ENCODE results near the gene RPL22.

The RPL22 gene

GRCh38 chr1:6206520-6206855 is 7.1 kb upstream of the RPL22 start:
- DNase-seq: no peak
- Histone ChIP-seq H3K4me3 (ENCODE audit: low read depth, low read length) (no peak overlapping the region), H3K27me3 (no peaks in the 10 kb centered on the region), H3K36me3 (no peaks in the 10 kb centered on the region), H3K9me3 (no peaks in the 10 kb centered on the region), H3K4me1 (no peaks in the 10 kb centered on the region)
- TF ChIP-seq CTCF (IDR thresholded peaks at IDR 0.05; ENCODE audit: low read depth, low read length): no peak

- no peaks in the 10 kb centered on the region for H3K36me3 ChIP-seq
- H3K27me3 ChIP-seq: no peaks in the 10 kb centered on the region
- H3K4me1 ChIP-seq: no peaks in the 10 kb centered on the region
- no peak for TF ChIP-seq CTCF (IDR thresholded peaks at IDR 0.05; ENCODE audit: low read depth, low read length)
- DNase-seq: no peak
- H3K9me3 ChIP-seq: no peaks in the 10 kb centered on the region
- H3K4me3 ChIP-seq (ENCODE audit: low read depth, low read length): no peak within 1 kb of the TSS
These were observed 6.6 kb upstream of the RPL22 start, which contains the start of gene RNF207 for GRCh38 chr1:6205849-6206519. RNF207 (plus strand) TSS chr1:6206119; CDS start chr1:6206536, 417 bp downstream.

GRCh38 chr1:6202256-6202655 is 2.9 kb upstream of the RPL22 start:
- H3K4me1 ChIP-seq: no peaks in the 10 kb centered on the region
- H3K4me3 ChIP-seq (ENCODE audit: low read depth, low read length): no peak overlapping the region
- no peaks in the 10 kb centered on the region for H3K9me3 ChIP-seq
- H3K27me3 ChIP-seq: no peaks in the 10 kb centered on the region
- H3K36me3 ChIP-seq: peaks cover 11% of the 10 kb centered on the region
- DNase-seq: no peak
- TF ChIP-seq CTCF (IDR thresholded peaks at IDR 0.05; ENCODE audit: low read depth, low read length): no peak

- no peak for TF ChIP-seq CTCF (IDR thresholded peaks at IDR 0.05; ENCODE audit: low read depth, low read length)
- H3K4me3 ChIP-seq (ENCODE audit: low read depth, low read length): peak overlapping the region; percentile 93
- no peaks in the 10 kb centered on the region for H3K9me3 ChIP-seq
- peaks cover 27% of the 10 kb centered on the region for H3K36me3 ChIP-seq
- H3K4me1 ChIP-seq: no peaks in the 10 kb centered on the region
- no peaks in the 10 kb centered on the region for H3K27me3 ChIP-seq
- DNase-seq: no peak
These were observed 904 bp upstream of the RPL22 start for GRCh38 chr1:6200188-6200809.

- H3K4me3 ChIP-seq (ENCODE audit: low read depth, low read length): peak overlapping the region; percentile 93
- no peaks in the 10 kb centered on the region for H3K9me3 ChIP-seq
- no peaks in the 10 kb centered on the region for H3K27me3 ChIP-seq
- no peak for TF ChIP-seq CTCF (IDR thresholded peaks at IDR 0.05; ENCODE audit: low read depth, low read length)
- peaks cover 40% of the 10 kb centered on the region for H3K36me3 ChIP-seq
- no peak for DNase-seq
- no peaks in the 10 kb centered on the region for H3K4me1 ChIP-seq
These were observed 623 bp downstream of the RPL22 start for GRCh38 chr1:6198646-6199297.

Measured in BE2C (cell line).